Mesodermal cell (in vitro differentiated cells): ENCODE measurements around the gene GABARAPL2. TPM values are rescaled to one million over a fixed set of nuclear protein-coding genes. Genes with fewer than 3 reads are reported as not detected.

Experiments used
- H3K27ac ChIP-seq: 2 replicates; pipeline ENCODE4 v1.7.0; 2013; ENCODE audit warnings: mild to moderate bottlenecking, low read depth, low read length, moderate library complexity; ENCODE audit not compliant: severe bottlenecking
- H3K36me3 ChIP-seq: 2 replicates; pipeline ENCODE4 v1.7.1; 2013; ENCODE audit warnings: mild to moderate bottlenecking, low read length, moderate library complexity; ENCODE audit not compliant: control insufficient read depth, insufficient read depth
- H3K4me1 ChIP-seq: one replicate; pipeline ENCODE4 v1.7.1; 2013; ENCODE audit warnings: mild to moderate bottlenecking, low read length; ENCODE audit not compliant: insufficient read depth, control insufficient read depth, poor library complexity, severe bottlenecking
- H3K4me3 ChIP-seq: 2 replicates; pipeline ENCODE4 v1.7.0; 2013; ENCODE audit warnings: low read length, control low read depth, mild to moderate bottlenecking; ENCODE audit not compliant: insufficient read depth, poor library complexity, severe bottlenecking; ENCODE audit errors: extremely low read depth
- H3K9me3 ChIP-seq: 2 replicates; pipeline ENCODE4 v1.7.1; 2013; ENCODE audit warnings: mild to moderate bottlenecking, low read length, moderate library complexity; ENCODE audit not compliant: control insufficient read depth
- WGBS, 2 experiments: methylation state at CpG; one replicate each; pipeline ENCODE4 v1.1.5; 2013; ENCODE audit warnings: missing lambda C conversion rate in 2 of 2; ENCODE audit not compliant: insufficient coverage in 2 of 2; 5-methylcytosine and 5-hydroxymethylcytosine counted together
- polyA plus RNA-seq, 2 experiments: library from polyadenylated mRNA; stranded (reverse); fragments of 50-300 nt; gene quantifications; one replicate each; pipeline ENCODE4 v1.2.3, GENCODE V29; 2013

The GABARAPL2 gene
- polyA plus RNA-seq (2013, experiment 1 of 2) = 156 TPM
- 151 TPM for polyA plus RNA-seq (2013, experiment 2 of 2)

- peak within 1 kb of the TSS; percentile 95 for H3K4me3 ChIP-seq
- no peaks in the 10 kb centered on the region for H3K9me3 ChIP-seq
- peak within 1 kb of the TSS; percentile 36 for H3K27ac ChIP-seq
- H3K4me1 ChIP-seq = peaks cover 15% of the 10 kb centered on the region
- H3K36me3 ChIP-seq = peaks cover 40% of the 10 kb centered on the region
- WGBS, 2 experiments = 0 to 1% methylated on average over 52 to 60 of the region's 69 CpGs
Observed at GRCh38 chr16:75566040-75566757, at the start of gene GABARAPL2. GABARAPL2 (plus strand) TSS chr16:75566379; CDS start chr16:75566487, 108 bp downstream.

DNA sequence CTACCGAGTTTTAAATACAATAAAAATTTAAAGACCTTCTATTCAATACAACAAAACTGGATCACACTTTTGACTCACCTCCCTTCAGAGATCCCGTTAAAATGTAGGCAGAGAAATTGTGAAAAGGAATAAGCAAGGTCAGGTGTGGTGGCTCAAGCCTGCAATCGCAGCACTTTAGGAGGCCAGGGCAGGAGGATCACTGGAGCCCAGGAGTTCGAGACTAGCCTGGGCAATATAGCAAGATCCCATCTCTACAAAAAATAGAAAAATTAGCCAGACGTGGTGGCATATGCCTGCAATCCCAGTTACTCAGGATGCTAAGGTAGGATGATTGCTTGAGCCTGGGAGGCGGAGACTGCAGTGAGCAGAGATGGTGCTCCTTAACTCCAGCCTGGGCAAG, 47.0 kb upstream of the GABARAPL2 start:
- no peaks in the 10 kb centered on the region for H3K9me3 ChIP-seq
- H3K4me3 ChIP-seq = no peak overlapping the region
- 88 to 90% methylated on average over 3 to 4 of the region's 6 CpGs for WGBS, 2 experiments

DNA sequence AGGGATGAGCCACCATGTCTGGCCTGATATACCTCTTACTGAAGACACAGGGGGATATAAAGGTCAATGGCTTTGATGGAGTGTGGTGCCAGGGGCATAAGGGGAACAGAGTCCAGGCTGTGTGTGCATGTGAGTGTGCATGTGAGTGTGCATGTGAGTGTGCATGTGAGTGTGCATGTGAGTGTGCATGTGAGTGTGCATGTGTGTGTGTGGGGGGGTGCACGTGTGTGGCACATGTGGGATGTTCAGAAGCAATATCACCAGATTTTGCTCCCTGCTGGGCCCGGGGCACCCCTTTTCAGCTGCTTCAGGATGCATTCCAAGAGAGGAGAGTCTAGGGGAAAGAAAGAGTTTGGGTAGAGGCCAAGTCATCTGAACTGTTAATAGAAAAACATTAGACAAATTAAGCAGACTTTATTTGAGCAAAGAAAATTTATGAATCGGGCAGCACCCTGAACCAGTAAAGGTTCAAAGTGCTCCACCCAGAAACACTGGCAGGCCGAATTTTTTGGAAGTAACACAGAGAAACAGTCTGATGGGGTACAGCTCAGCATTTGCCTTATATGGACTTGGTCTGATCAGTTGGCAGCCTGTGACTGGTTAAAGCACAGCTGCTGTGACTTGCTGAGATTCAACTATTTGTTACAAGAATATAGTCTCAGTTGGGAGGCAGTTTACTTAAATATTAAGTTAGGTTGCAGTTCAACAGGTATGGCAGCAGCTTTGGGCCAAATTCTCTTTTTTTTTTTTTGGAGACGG, 40.0 kb upstream of the GABARAPL2 start:
- no peaks in the 10 kb centered on the region for H3K36me3 ChIP-seq
- no peak overlapping the region for H3K4me3 ChIP-seq
- WGBS, 2 experiments = 69 to 77% methylated on average over 3 to 4 of the region's 5 CpGs
- no peaks in the 10 kb centered on the region for H3K4me1 ChIP-seq
- H3K9me3 ChIP-seq = no peaks in the 10 kb centered on the region
- no peak overlapping the region for H3K27ac ChIP-seq

More for the DNA sequence above, 47.0 kb upstream of the GABARAPL2 start:
- no peak overlapping the region for H3K27ac ChIP-seq
- H3K4me1 ChIP-seq = no peaks in the 10 kb centered on the region
- H3K36me3 ChIP-seq = no peaks in the 10 kb centered on the region

DNA sequence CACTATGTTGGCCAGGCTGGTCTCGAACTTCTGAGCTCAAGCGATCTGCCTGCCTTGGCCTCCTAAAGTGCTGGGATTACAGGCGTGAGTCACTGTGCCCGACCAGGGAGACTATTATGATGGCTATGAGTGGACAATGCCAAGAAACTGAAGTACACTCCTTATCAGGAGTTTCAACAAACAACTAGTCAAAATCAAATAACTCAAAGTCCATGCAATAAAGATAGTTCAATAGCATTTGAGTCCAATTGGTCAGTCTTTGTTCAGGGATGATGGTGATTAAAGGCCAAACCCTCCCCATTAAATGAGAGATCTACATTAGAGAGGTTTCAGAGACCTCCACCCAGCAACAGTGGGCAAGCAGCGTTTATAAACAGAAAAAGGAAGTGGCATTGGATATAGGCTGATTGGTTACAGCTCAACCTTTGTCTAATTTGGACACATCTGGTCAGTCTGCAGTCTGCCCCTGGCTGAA, 38.3 kb upstream of the GABARAPL2 start:
- no peaks in the 10 kb centered on the region for H3K9me3 ChIP-seq
- H3K36me3 ChIP-seq = no peaks in the 10 kb centered on the region
- H3K27ac ChIP-seq = no peak overlapping the region
- H3K4me3 ChIP-seq = no peak overlapping the region
- H3K4me1 ChIP-seq = no peaks in the 10 kb centered on the region
- 75 to 81% methylated on average over 3 of the region's 5 CpGs for WGBS, 2 experiments

DNA sequence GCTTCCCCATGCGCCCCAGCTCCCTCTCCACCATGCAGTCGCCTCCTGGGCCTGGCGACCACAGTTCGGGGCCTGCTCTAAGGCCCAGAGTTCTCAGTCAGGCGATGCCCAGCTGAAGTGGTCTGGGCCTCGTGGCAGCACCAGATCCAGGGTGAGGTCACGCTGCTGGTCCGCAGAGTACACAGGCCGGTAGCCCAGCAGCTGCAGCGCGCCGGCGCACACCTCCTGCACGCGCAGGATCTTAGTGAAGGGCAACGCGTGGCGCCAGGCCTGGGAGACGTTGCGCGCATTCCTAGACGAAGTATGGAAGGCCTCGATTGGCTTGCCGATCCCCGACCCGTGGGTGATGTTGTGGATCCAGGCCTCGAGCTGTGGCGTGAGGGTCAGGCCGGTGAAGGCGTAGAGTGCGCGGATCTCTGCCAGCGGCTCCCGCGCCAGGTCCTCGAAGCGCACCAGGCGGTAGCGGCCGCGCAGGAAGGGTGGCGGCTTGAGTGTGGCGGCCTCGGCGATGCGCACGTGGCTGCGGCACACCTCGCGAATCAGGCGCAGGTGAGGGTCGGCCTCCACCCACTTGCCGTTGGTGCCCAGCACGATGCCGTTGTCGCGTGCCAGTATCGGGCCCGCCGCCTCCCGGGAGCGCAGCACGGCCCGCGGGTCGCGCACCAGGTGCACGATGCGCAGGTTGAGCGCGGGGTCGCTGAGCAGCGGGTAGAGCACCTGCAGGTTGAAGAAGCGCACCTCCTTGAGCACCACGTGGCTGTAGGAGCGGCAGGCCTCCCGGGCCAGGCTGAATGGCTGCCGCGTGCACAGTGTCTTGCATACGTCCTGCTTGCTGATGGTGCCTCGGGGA, 36.9 kb upstream of the GABARAPL2 start:
- Histone ChIP-seq H3K4me3 (no peak overlapping the region), H3K36me3 (no peaks in the 10 kb centered on the region), H3K9me3 (no peaks in the 10 kb centered on the region), H3K27ac (no peak overlapping the region), H3K4me1 (no peaks in the 10 kb centered on the region)
- 97% methylated on average over 72 to 77 of the region's 81 CpGs for WGBS, 2 experiments

DNA sequence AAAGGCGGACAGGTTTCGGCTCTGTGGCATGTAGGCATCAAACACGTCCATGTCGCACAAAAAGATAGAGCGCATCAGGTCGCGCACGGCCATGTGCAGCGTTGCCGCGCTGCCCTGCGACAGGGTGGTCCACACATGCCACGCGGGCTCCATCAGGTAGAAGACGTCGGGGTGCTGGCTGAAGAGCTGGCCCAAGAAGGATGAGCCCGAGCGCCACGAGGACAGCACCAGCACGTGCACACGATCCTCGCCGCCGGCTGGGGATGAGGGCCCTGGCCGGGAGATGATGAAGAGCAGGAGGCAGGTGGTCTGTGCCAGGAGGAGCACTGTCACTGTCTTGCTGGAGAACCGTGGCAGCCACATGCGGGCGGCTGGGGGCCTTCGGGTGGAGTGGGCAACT, 36.2 kb upstream of the GABARAPL2 start:
- H3K36me3 ChIP-seq = no peaks in the 10 kb centered on the region
- no peaks in the 10 kb centered on the region for H3K4me1 ChIP-seq
- no peak overlapping the region for H3K4me3 ChIP-seq
- no peak overlapping the region for H3K27ac ChIP-seq
- H3K9me3 ChIP-seq = no peaks in the 10 kb centered on the region
- 95 to 96% methylated on average over 29 of the region's 29 CpGs for WGBS, 2 experiments

DNA sequence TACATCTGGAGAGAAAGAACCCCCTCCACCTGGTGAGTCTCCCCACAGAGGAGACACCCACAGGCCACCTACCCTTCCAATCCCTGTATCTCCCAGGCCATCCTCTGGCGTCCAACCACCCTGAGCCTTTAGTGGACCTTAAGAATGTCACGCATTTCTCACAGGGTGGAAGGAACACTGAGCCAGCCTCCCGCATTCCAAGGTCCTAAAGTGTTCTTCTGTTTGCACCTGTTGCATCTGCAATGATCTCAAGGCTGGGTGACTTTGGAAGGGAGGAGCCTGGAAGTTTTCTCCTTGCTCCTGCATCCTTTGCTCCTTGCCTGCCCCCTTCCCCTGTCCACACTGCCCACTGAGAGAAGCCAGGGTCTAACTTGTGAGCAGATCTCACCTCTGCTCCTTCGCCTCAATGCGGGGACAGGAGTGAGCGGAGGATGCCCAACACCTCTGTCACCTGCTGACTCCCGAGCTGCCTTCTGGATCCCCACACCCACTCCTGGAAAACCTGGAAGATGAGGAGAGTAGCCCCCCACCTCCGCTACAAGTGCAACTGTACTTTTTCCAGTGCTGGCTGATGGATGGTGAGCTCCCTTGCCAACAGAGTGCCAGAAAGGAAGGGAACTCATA, 33.9 kb upstream of the GABARAPL2 start:
- H3K4me3 ChIP-seq = no peak overlapping the region
- WGBS, 2 experiments = 83 to 90% methylated on average over 4 to 6 of the region's 8 CpGs
- no peaks in the 10 kb centered on the region for H3K9me3 ChIP-seq
- H3K27ac ChIP-seq = no peak overlapping the region
- H3K36me3 ChIP-seq = no peaks in the 10 kb centered on the region
- no peaks in the 10 kb centered on the region for H3K4me1 ChIP-seq

GRCh38 chr16:75532791-75533190, 33.4 kb upstream of the GABARAPL2 start:
- Histone ChIP-seq H3K4me1 (no peaks in the 10 kb centered on the region), H3K27ac (no peak overlapping the region), H3K9me3 (no peaks in the 10 kb centered on the region), H3K4me3 (no peak overlapping the region), H3K36me3 (peaks cover 2% of the 10 kb centered on the region)
- WGBS, 2 experiments = 85 to 94% methylated on average over 2 of the region's 2 CpGs

DNA sequence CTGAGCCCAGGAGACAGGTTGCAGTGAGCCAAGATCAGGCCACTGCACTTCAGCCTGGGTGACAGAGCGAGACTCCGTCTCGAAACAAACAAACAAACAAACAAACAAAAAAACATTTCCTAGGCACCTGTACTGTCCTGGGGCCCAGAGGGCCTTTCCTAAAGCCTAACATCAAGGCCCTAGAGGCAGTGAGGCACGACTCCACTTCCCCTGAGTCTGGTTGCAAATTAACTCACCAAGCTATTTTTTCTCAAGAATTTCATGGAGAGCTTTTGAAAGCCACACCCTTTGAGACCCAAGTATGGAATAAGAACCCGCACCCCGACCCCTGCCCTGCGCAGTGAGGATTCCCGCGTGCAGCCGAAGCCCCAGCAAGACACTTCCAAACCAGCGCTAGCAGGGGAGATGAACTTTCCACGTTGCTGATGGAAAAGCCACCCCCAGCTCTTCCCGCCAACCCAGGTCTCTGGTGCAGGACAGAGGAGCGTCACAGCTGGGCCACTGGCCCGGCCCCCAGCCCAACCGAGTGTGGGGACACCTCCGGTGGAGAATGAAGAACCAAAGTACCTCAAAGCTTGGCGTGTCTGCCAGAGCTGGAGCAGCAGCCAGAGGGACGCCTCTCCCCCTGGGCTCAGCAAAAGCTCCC, 31.5 kb upstream of the GABARAPL2 start:
- H3K4me1 ChIP-seq = no peaks in the 10 kb centered on the region
- H3K9me3 ChIP-seq = no peaks in the 10 kb centered on the region
- H3K4me3 ChIP-seq = no peak overlapping the region
- no peak overlapping the region for H3K27ac ChIP-seq
- peaks cover 2% of the 10 kb centered on the region for H3K36me3 ChIP-seq
- WGBS, 2 experiments = 90 to 95% methylated on average over 17 to 19 of the region's 19 CpGs
